Fibroblast of lung (primary cell): ENCODE results near the gene SENP5.

Source experiments
- CTCF ChIP-seq, 2 donors: IDR thresholded peaks in 1 of 2; conservative IDR thresholded peaks in 1 of 2; 1 replicate in 1 of 2; 2 replicates in 1 of 2; pipeline ENCODE4 v1.5.1; 2011 to 2012; ENCODE audit warnings: low read length in 2 of 2, control low read depth in 1 of 2, inconsistent platforms in 1 of 2, low read depth in 1 of 2, mild to moderate bottlenecking in 1 of 2
- EZH2 ChIP-seq: IDR thresholded peaks from 2 replicates; pipeline ENCODE4 v1.5.1; 2012; ENCODE audit warnings: low read length, control low read depth, mild to moderate bottlenecking; ENCODE audit errors: missing control alignments

GRCh38 chr3:196938124-196938523 is 70.4 kb downstream of the SENP5 start:
- TF ChIP-seq CTCF (conservative IDR thresholded peaks at IDR 0.05 in 1 of 2, IDR thresholded peaks at IDR 0.05 in 1 of 2; ENCODE audit: low read depth in 1 of 2, low read length in 2 of 2): no peak
- TF ChIP-seq EZH2: no peak
